ENCODE data around the gene PHF20.
"Not testable (repeated sequence)": the region's sequence is repeated elsewhere in the genome, so short reads cannot be mapped to it uniquely, and the experiment has no call there.

PHF20 gene

GRCh38 chr20:35882427-35883161, 110.8 kb downstream of the PHF20 start:
- not testable (repeated sequence) for H3K4me1 ChIP-seq (ENCODE audit: control insufficient read depth, low read depth, low read length); H3K4me3 ChIP-seq (ENCODE audit: low read length); H3K9ac ChIP-seq (ENCODE audit: low read length); H3K36me3 ChIP-seq (ENCODE audit: control insufficient read depth, low read depth, low read length); H3K27me3 ChIP-seq (ENCODE audit: control insufficient read depth, insufficient read depth, low read length); H3K27ac ChIP-seq (ENCODE audit: low read length); H3K9me3 ChIP-seq (ENCODE audit: control insufficient read depth, low read depth, low read length)

GRCh38 chr20:35883336-35883777, 111.5 kb downstream of the PHF20 start:
- H3K27me3 ChIP-seq (ENCODE audit: control insufficient read depth, insufficient read depth, low read length), result no peaks in the 10 kb centered on the region
- H3K4me3 ChIP-seq (ENCODE audit: low read length), result no peak overlapping the region
- no peaks in the 10 kb centered on the region for H3K36me3 ChIP-seq (ENCODE audit: control insufficient read depth, low read depth, low read length)
- H3K27ac ChIP-seq (ENCODE audit: low read length), result no peak overlapping the region
- no peaks in the 10 kb centered on the region for H3K9me3 ChIP-seq (ENCODE audit: control insufficient read depth, low read depth, low read length)
- no peaks in the 10 kb centered on the region for H3K4me1 ChIP-seq (ENCODE audit: control insufficient read depth, low read depth, low read length)
- H3K9ac ChIP-seq (ENCODE audit: low read length), result no peak overlapping the region

DNA sequence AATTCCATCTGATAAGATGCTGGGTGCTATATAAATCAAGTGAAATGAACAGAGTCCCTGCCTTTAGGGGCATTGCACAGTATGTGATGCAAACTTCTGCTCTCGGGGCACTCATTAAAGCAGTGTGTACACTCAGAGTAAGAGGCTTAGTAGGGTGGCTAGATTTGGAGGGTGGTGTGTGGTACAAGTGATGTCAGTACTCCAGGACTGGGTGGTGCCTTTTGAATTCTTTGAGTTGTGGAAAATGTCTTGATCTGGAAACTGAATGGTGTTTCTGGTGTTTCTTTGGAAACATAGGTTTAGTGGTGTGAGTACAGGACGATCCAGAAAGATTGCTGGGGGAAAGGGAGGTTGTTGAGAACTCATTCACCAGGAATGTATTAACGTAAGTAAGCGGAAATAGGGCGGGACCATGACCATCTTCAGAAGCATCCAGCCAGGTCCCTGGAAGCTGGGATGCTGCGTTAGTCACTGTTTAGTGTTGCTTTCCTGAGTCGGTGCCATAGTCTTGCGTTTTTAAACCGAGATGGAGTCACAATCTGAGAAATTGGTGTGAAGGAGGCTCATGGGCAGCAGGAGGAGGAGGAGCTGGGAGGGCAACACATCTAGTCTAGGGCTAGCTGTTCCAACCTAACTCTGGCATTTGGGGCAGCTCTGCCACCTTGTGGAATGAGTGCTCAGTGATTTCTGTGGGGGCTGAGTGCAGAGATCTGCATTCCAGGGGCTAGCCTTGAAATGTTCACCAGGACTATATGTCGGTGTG, 112.1 kb downstream of the PHF20 start:
- Histone ChIP-seq H3K4me3 (ENCODE audit: low read length) (no peak overlapping the region), H3K4me1 (ENCODE audit: control insufficient read depth, low read depth, low read length) (no peaks in the 10 kb centered on the region), H3K9ac (ENCODE audit: low read length) (no peak overlapping the region), H3K27ac (ENCODE audit: low read length) (no peak overlapping the region), H3K27me3 (ENCODE audit: control insufficient read depth, insufficient read depth, low read length) (no peaks in the 10 kb centered on the region), H3K9me3 (ENCODE audit: control insufficient read depth, low read depth, low read length) (no peaks in the 10 kb centered on the region), H3K36me3 (ENCODE audit: control insufficient read depth, low read depth, low read length) (no peaks in the 10 kb centered on the region)

DNA sequence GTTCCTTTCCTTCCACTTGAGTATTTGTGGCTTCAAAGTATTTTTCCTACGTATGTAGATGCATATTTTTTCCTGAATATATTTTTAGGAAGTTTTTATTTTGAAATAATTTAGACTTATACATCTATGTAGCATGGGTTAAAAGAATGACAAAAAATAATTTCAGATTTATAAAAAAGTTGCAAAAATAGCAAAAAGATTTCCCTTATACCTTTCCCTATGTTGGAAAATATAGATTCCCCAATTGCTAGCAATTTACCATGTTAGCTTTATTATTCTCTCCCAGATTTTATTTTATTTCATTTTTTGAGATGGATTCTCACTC, 112.7 kb downstream of the PHF20 start:
- H3K9ac ChIP-seq (ENCODE audit: low read length), result no peak overlapping the region
- H3K36me3 ChIP-seq (ENCODE audit: control insufficient read depth, low read depth, low read length), result no peaks in the 10 kb centered on the region
- no peak overlapping the region for H3K4me3 ChIP-seq (ENCODE audit: low read length)
- H3K9me3 ChIP-seq (ENCODE audit: control insufficient read depth, low read depth, low read length), result no peaks in the 10 kb centered on the region
- no peaks in the 10 kb centered on the region for H3K27me3 ChIP-seq (ENCODE audit: control insufficient read depth, insufficient read depth, low read length)
- no peaks in the 10 kb centered on the region for H3K4me1 ChIP-seq (ENCODE audit: control insufficient read depth, low read depth, low read length)
- no peak overlapping the region for H3K27ac ChIP-seq (ENCODE audit: low read length)

- Histone ChIP-seq H3K4me3 (ENCODE audit: low read length) (no peak overlapping the region), H3K4me1 (ENCODE audit: control insufficient read depth, low read depth, low read length) (no peaks in the 10 kb centered on the region), H3K9me3 (ENCODE audit: control insufficient read depth, low read depth, low read length) (no peaks in the 10 kb centered on the region), H3K27me3 (ENCODE audit: control insufficient read depth, insufficient read depth, low read length) (no peaks in the 10 kb centered on the region), H3K36me3 (ENCODE audit: control insufficient read depth, low read depth, low read length) (no peaks in the 10 kb centered on the region), H3K9ac (ENCODE audit: low read length) (no peak overlapping the region), H3K27ac (ENCODE audit: low read length) (no peak overlapping the region)
These were observed 113.4 kb downstream of the PHF20 start for GRCh38 chr20:35885212-35885611.

GRCh38 chr20:35886537-35886936, 114.7 kb downstream of the PHF20 start:
- H3K9ac ChIP-seq (ENCODE audit: low read length), result no peak overlapping the region
- H3K9me3 ChIP-seq (ENCODE audit: control insufficient read depth, low read depth, low read length), result no peaks in the 10 kb centered on the region
- H3K4me1 ChIP-seq (ENCODE audit: control insufficient read depth, low read depth, low read length), result no peaks in the 10 kb centered on the region
- H3K27me3 ChIP-seq (ENCODE audit: control insufficient read depth, insufficient read depth, low read length), result no peaks in the 10 kb centered on the region
- no peaks in the 10 kb centered on the region for H3K36me3 ChIP-seq (ENCODE audit: control insufficient read depth, low read depth, low read length)
- no peak overlapping the region for H3K27ac ChIP-seq (ENCODE audit: low read length)
- no peak overlapping the region for H3K4me3 ChIP-seq (ENCODE audit: low read length)

DNA sequence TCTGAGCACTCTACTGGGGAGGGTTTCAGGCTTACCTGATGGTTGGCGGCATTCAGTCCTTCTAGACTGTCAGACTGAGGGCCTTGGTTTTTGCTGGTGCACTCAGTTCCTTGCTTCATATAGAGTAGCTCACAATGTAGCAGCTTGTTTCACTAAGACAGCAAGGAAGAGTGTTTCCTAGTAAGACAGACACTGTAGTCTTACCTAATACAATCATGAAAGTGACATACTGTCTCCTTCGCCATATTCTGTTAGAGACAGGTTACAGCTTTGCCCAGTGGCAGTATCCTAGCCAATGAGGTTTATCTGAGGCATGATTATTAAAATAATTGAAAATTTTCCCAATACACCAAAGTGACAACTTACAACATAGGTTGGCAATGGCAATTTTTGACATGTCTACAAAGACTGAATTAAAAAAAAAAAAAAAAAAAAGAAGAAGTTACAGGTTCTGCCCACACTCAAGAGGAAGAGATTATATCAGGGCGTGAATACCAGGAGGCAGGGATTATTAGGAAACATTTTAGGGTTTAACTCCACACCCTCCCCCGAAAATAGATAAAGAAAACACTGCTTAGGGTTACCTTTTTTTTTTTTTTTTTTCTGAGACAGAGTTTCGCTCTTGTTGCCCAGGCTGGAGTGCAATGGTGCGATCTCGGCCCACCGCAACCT, 115.7 kb downstream of the PHF20 start:
- Histone ChIP-seq H3K27me3 (ENCODE audit: control insufficient read depth, insufficient read depth, low read length) (no peaks in the 10 kb centered on the region), H3K9me3 (ENCODE audit: control insufficient read depth, low read depth, low read length) (no peaks in the 10 kb centered on the region), H3K4me1 (ENCODE audit: control insufficient read depth, low read depth, low read length) (no peaks in the 10 kb centered on the region), H3K36me3 (ENCODE audit: control insufficient read depth, low read depth, low read length) (no peaks in the 10 kb centered on the region), H3K27ac (ENCODE audit: low read length) (no peak overlapping the region), H3K4me3 (ENCODE audit: low read length) (no peak overlapping the region), H3K9ac (ENCODE audit: low read length) (no peak overlapping the region)

- no peak overlapping the region for H3K27ac ChIP-seq (ENCODE audit: low read length)
- no peak overlapping the region for H3K9ac ChIP-seq (ENCODE audit: low read length)
- H3K4me1 ChIP-seq (ENCODE audit: control insufficient read depth, low read depth, low read length), result no peaks in the 10 kb centered on the region
- no peaks in the 10 kb centered on the region for H3K27me3 ChIP-seq (ENCODE audit: control insufficient read depth, insufficient read depth, low read length)
- H3K4me3 ChIP-seq (ENCODE audit: low read length), result no peak overlapping the region
- no peaks in the 10 kb centered on the region for H3K9me3 ChIP-seq (ENCODE audit: control insufficient read depth, low read depth, low read length)
- H3K36me3 ChIP-seq (ENCODE audit: control insufficient read depth, low read depth, low read length), result no peaks in the 10 kb centered on the region
These were observed 116.8 kb downstream of the PHF20 start for GRCh38 chr20:35888657-35889056.

DNA sequence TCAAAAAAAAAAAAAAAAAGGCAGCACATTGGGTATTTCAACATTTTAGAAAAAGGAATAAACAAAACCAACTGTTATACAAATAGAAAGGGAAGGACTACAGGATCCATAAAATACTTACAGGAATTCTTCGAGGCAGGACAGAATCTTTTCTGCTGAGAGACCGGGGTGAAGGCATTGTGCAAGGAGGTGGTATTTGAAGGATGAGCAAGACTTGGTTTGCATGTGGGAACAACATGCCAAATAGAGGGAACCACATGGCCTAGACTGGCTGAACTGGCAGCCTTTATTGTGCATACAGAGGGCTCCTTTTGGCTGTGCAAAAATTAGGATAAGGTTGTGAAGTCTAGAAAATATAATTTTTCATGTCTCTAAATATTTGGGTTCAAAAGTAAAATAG, 119.6 kb downstream of the PHF20 start:
- H3K27me3 ChIP-seq (ENCODE audit: control insufficient read depth, insufficient read depth, low read length), result no peaks in the 10 kb centered on the region
- H3K4me3 ChIP-seq (ENCODE audit: low read length), result no peak overlapping the region
- no peaks in the 10 kb centered on the region for H3K36me3 ChIP-seq (ENCODE audit: control insufficient read depth, low read depth, low read length)
- no peak overlapping the region for H3K27ac ChIP-seq (ENCODE audit: low read length)
- no peaks in the 10 kb centered on the region for H3K4me1 ChIP-seq (ENCODE audit: control insufficient read depth, low read depth, low read length)
- no peak overlapping the region for H3K9ac ChIP-seq (ENCODE audit: low read length)
- H3K9me3 ChIP-seq (ENCODE audit: control insufficient read depth, low read depth, low read length), result no peaks in the 10 kb centered on the region

- Histone ChIP-seq H3K27me3 (ENCODE audit: control insufficient read depth, insufficient read depth, low read length) (no peaks in the 10 kb centered on the region), H3K36me3 (ENCODE audit: control insufficient read depth, low read depth, low read length) (no peaks in the 10 kb centered on the region), H3K27ac (ENCODE audit: low read length) (no peak overlapping the region), H3K9me3 (ENCODE audit: control insufficient read depth, low read depth, low read length) (no peaks in the 10 kb centered on the region), H3K4me3 (ENCODE audit: low read length) (no peak overlapping the region), H3K9ac (ENCODE audit: low read length) (no peak overlapping the region), H3K4me1 (ENCODE audit: control insufficient read depth, low read depth, low read length) (no peaks in the 10 kb centered on the region)
These were observed 121.1 kb downstream of the PHF20 start for GRCh38 chr20:35892871-35893270.

DNA sequence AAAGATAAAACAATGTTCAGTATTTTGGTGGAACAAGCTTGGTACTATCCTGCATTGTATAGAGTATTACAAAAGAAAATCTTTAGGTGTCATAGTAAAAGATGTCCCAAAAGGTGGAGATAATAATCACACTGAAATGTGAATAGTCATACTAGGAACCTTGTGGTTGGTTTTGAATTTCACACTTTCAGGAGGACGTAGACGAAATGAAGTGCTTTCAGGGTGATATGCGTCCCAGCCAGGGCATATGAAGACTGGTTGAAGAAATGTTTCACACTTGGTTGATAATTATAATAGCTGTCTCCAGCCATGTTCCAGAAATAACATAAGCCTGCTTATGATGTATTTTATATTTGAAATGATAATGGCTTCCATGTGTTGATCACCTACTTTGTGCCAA, 122.1 kb downstream of the PHF20 start:
- Histone ChIP-seq H3K4me3 (ENCODE audit: low read length) (no peak overlapping the region), H3K9ac (ENCODE audit: low read length) (no peak overlapping the region), H3K9me3 (ENCODE audit: control insufficient read depth, low read depth, low read length) (no peaks in the 10 kb centered on the region), H3K27ac (ENCODE audit: low read length) (no peak overlapping the region), H3K4me1 (ENCODE audit: control insufficient read depth, low read depth, low read length) (no peaks in the 10 kb centered on the region), H3K36me3 (ENCODE audit: control insufficient read depth, low read depth, low read length) (no peaks in the 10 kb centered on the region), H3K27me3 (ENCODE audit: control insufficient read depth, insufficient read depth, low read length) (no peaks in the 10 kb centered on the region)

All from iPS-18a (cell line).